Activated CD4-positive, alpha-beta memory T cell treated with anti-CD3 and anti-CD28 coated beads, Interleukin-2, amount 10 ng/mL, durations not matched to agents 7 days and 5 days (primary cell): ENCODE results near the gene ARHGAP6. TPM values are rescaled to one million over a fixed set of nuclear protein-coding genes. Genes with fewer than 3 reads are reported as not detected.
"Not testable (repeated sequence)": the region's sequence is repeated elsewhere in the genome, so short reads cannot be mapped to it uniquely, and the experiment has no call there.

ENCODE experiments used
- CTCF ChIA-PET: fragments of 350-600 bp; sonication (Branson Sonifier 250); formaldehyde crosslinking; loops from one replicate; lab custom pipeline; 2021; ENCODE audit warnings: antibody characterized with exemption, inconsistent platforms; lab: Charles Lee
- POLR2A ChIA-PET: fragments of 350-600 bp; sonication (Branson Sonifier 250); formaldehyde crosslinking; loops from one replicate; lab custom pipeline; 2021; ENCODE audit warnings: antibody characterized with exemption; lab: Charles Lee
- DNase-seq: peaks from one replicate; pipeline ENCODE4 v3.0.0-alpha.2; 2020
- H3K27ac Mint-ChIP-seq: one replicate; pipeline ENCODE4 v1.8.0; 2021; ENCODE audit warnings: mild to moderate bottlenecking, mixed read lengths
- H3K27me3 Mint-ChIP-seq: one replicate; pipeline ENCODE4 v1.8.0; 2021; ENCODE audit warnings: mixed read lengths
- H3K36me3 Mint-ChIP-seq: one replicate; pipeline ENCODE4 v1.8.0; 2021; ENCODE audit warnings: low read depth, mixed read lengths
- H3K4me1 Mint-ChIP-seq: one replicate; pipeline ENCODE4 v1.8.0; 2021; ENCODE audit warnings: mixed read lengths
- H3K4me3 Mint-ChIP-seq: one replicate; pipeline ENCODE4 v1.8.0; 2021; ENCODE audit warnings: mild to moderate bottlenecking, mixed read lengths
- H3K9me3 Mint-ChIP-seq: one replicate; pipeline ENCODE4 v1.8.0; 2021; ENCODE audit warnings: mixed read lengths
- total RNA-seq, 2 experiments: library from RNA; stranded (reverse); gene quantifications; one replicate each; pipeline ENCODE4 v1.2.3, GENCODE V29; 2021

Gene ARHGAP6
- total RNA-seq, 2 experiments from 2014 or later = not detected

DNA sequence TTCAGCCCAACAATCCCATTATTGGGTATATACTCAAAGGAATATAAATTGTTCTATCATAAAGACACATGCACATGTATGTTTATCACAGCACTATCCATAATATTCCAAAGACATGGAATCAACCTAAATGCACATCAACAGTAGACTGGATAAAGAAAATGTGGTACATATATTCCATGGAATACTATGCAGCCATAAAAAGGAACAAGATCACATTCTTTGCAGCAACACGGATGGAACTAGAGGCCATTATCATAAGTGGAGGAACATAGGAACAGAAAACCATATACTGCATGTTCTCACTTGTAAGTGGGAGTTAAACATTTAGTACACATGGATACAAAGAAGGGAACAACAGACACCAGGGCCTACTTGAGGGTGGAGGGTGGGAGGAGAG is 301.9 kb downstream of the ARHGAP6 start:
- CTCF ChIA-PET, POLR2A ChIA-PET, DNase-seq, H3K4me3 Mint-ChIP-seq, H3K36me3 Mint-ChIP-seq, H3K9me3 Mint-ChIP-seq, H3K27ac Mint-ChIP-seq, H3K4me1 Mint-ChIP-seq, H3K27me3 Mint-ChIP-seq: not testable (repeated sequence)

DNA sequence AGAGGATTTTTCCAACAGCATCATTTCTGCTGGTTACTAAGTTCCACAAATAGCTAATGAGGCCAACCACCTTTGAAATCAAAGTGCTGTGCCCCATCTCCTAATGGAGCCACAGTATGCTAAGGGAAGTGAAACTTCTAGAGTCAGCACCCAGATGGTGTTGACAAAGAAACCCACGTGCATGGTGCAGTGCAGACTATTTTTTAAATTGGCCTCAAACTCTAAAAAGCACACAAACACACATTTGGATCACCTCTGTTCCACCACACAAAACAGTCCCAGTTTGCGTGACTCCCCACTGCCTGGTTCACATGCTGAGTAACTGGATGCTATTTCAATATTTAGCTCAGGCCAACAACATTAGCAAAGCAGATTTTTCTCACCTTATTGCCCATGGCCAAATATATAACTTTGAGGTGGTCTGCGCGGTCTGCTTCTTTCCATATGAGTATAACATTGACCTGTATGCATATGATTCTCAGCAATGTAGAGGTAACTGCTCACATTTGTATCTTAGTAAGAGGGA is 302.6 kb downstream of the ARHGAP6 start:
- ChIA-PET CTCF (no interaction called here), POLR2A (no interaction called here)
- Mint-ChIP-seq H3K4me1 (no peaks in the 10 kb centered on the region), H3K27ac (no peak overlapping the region), H3K27me3 (no peaks in the 10 kb centered on the region), H3K36me3 (no peaks in the 10 kb centered on the region), H3K4me3 (no peak overlapping the region), H3K9me3 (no peaks in the 10 kb centered on the region)
- DNase-seq = no peak

DNA sequence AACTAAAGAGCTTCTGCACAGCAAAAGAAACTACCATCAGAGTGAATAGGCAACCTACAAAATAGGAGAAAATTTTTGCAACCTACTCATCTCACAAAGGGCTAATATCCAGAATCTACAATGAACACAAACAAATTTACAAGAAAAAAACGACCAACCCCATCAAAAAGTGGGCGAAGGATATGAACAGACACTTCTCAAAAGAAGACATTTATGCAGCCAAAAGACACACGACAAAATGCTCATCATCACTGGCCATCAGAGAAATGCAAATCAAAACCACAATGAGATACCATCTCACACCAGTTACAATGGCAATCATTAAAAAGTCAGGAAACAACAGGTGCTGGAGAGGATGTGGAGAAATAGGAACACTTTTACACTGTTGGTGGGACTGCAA is 304.1 kb downstream of the ARHGAP6 start:
- H3K36me3 Mint-ChIP-seq, H3K9me3 Mint-ChIP-seq: not testable (repeated sequence)

DNA sequence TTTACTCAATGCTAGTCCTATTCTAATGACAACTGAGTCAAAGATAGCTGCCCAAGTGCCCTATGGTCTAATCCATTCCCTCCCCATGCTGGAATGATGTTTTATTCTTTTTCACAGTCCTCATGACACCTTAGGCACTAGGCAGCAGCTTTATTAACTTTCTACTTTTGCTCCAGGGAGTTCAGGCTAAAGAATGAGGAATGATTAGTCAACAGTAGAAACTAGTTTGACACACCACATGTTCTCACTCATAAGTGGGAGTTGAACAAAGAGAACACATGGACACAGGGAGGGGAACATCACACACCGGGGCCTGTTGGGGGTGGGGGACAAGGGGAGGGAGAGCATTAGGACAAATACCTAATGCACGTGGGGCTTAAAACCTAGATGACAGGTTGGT is 309.8 kb downstream of the ARHGAP6 start:
- H3K27me3 Mint-ChIP-seq, H3K4me1 Mint-ChIP-seq, POLR2A ChIA-PET, CTCF ChIA-PET, H3K4me3 Mint-ChIP-seq, H3K36me3 Mint-ChIP-seq, H3K9me3 Mint-ChIP-seq, H3K27ac Mint-ChIP-seq, DNase-seq: not testable (repeated sequence)

More for the DNA sequence above, 304.1 kb downstream of the ARHGAP6 start:
- POLR2A ChIA-PET, H3K4me3 Mint-ChIP-seq, DNase-seq, CTCF ChIA-PET, H3K27me3 Mint-ChIP-seq, H3K4me1 Mint-ChIP-seq, H3K27ac Mint-ChIP-seq: not testable (repeated sequence)

DNA sequence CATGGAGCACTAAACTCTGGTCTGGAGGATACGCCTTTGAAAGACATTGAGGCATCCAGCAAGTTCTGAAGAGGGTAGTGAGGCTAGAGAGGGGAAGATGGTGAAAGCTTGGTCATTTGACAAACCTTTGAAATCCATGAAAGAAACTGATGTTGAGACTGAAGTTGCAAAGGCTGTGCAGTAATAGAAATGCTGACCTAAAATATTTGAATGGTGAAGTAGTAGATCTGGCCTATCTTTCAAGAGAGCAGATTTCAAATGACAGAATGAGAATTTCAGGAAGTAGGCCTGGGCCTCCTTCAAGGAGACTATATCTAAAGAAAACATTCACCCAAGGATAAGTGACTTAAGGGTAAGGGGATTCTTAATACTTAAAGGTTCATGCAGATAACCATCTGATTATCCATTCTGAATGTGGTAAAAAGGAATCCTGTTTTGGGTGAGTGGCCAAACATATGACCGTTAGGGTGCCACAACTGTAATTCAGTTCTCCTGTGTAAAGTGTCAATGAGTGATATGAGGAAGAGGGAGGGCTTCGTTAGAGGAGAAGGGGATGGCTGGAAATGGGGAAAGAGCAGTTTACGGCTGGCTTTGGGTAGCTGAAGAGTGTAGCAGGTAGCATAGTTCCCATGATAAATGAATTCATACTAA is 310.3 kb downstream of the ARHGAP6 start:
- Mint-ChIP-seq H3K27ac (no peak overlapping the region), H3K36me3 (no peaks in the 10 kb centered on the region), H3K9me3 (no peaks in the 10 kb centered on the region), H3K4me3 (no peak overlapping the region), H3K27me3 (no peaks in the 10 kb centered on the region), H3K4me1 (no peaks in the 10 kb centered on the region)
- ChIA-PET POLR2A (no interaction called here), CTCF (no interaction called here)
- DNase-seq = no peak

DNA sequence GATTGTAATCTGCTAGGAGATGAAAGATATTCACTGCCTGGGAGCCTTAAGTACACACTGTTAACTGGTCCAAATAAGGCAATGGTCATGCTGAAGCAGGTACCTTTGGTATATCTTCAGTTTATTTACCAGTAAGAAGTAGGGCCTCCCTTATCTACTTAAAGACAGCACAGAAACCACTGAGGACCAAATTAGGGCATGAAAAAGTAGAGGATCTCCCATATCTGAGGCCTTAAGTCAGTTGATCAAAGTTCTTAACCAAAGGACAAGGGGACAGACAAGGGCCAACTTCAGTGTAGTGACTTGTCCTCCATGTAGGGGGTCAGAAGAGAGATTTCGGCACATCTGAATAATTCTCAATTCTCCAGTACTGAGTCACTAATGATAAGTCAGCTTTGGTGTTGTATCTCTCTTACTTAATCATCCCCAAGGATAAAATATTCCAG is 313.4 kb downstream of the ARHGAP6 start:
- Mint-ChIP-seq H3K27ac (no peak overlapping the region), H3K4me3 (no peak overlapping the region), H3K27me3 (no peaks in the 10 kb centered on the region), H3K36me3 (no peaks in the 10 kb centered on the region), H3K4me1 (no peaks in the 10 kb centered on the region), H3K9me3 (no peaks in the 10 kb centered on the region)
- ChIA-PET POLR2A (no interaction called here), CTCF (no interaction called here)
- no peak for DNase-seq

DNA sequence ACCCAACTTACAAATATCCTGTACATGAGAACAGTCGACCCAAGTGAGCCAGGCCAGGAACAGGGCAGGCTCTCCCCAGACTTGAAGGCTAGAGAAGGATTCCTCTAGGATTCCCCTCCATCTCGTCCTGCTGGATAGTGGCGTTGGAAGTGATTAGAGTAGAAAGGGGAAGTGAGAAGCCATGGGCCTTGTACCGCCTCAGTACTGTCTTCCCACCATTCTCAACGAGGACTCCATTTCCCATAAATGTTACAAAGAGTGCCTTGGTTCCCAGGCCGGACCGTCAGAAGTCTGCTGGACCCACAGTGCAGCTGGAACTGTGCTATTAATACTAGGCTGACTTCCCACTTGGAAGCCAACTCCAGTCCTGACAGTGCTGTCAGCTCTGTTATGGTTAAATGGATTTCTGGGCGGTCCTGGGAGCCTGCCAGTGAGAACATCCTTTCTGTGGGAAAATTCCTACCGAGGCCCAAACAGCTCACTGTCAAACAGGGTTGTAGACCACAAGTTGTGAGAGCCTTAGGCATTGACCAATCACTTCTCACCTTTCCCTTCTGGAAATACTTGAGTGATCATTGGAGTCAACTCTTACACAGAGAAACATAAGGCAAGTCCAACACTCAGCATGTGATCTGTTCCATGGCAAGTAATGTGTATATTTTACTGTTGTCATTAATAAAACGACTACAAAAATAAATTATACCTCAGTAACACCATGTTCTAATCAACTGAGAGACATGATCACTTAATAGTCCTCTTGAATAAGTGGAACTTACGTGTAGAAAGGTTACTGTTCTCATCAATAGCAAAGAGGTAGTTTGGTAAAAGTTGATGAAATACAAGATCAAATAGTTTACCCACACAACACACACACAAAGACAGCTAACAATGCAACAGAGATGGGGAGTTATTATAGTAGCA is 314.1 kb downstream of the ARHGAP6 start:
- CTCF ChIA-PET = no interaction called here
- no peaks in the 10 kb centered on the region for H3K9me3 Mint-ChIP-seq
- no peaks in the 10 kb centered on the region for H3K27me3 Mint-ChIP-seq
- no peak overlapping the region for H3K4me3 Mint-ChIP-seq
- H3K36me3 Mint-ChIP-seq = no peaks in the 10 kb centered on the region
- POLR2A ChIA-PET = no interaction called here
- no peak for DNase-seq
- no peaks in the 10 kb centered on the region for H3K4me1 Mint-ChIP-seq
- H3K27ac Mint-ChIP-seq = no peak overlapping the region

DNA sequence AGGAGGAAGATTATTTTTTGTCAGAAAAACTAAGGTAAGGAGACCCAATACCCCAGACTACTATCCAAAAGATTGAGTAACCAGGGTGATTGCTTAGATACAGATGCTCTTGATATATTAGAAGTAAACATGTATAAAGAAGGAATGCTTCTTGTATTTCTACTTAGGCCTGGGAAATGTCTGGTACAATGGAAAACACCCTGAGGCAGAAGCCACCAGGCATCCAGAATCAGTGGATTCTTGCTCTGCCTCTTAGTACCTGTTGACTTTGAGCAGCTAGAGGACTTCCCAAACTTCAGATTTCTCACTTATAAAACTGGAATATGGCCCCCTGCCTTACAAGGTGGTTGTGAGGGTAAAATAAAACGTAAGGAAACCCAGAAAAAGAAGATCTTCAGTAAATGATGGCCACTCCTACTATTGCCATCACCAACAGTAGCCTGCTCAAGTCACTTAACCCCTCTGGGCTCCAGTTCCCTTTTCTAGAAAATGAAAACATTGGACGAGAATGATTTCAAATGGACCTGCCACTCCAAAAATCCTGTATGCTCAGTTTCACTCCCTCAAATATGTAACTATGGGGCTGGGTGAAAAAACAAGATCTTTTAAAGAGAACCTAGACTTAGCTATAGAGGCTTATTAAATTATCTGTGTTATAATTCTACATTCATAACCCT is 315.9 kb downstream of the ARHGAP6 start:
- no peaks in the 10 kb centered on the region for H3K4me1 Mint-ChIP-seq
- ChIA-PET POLR2A (no interaction called here), CTCF (no interaction called here)
- H3K4me3 Mint-ChIP-seq = no peak overlapping the region
- DNase-seq = no peak
- no peaks in the 10 kb centered on the region for H3K27me3 Mint-ChIP-seq
- H3K27ac Mint-ChIP-seq = no peak overlapping the region
- H3K36me3 Mint-ChIP-seq = no peaks in the 10 kb centered on the region
- no peaks in the 10 kb centered on the region for H3K9me3 Mint-ChIP-seq

DNA sequence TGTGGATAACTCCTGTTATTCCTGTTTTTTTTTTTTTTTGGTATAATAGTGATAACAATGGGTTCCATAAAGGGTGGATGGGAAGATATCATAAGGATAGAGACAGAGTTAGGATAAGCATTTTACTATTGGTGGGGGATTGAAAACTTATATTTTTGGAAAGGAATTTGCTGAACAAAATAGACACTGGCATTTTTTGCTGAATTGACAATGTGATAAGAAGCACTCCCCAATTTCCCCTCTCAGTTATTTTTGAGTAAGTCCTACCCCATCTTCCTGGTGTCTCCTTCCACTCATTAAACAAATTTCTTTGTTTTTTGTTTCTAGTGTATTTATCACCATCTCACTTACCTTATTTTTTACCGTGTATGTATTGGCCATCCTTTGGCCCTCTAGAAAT is 316.7 kb downstream of the ARHGAP6 start:
- H3K4me1 Mint-ChIP-seq = no peaks in the 10 kb centered on the region
- no peak for DNase-seq
- H3K9me3 Mint-ChIP-seq = no peaks in the 10 kb centered on the region
- CTCF ChIA-PET = no interaction called here
- H3K27me3 Mint-ChIP-seq = no peaks in the 10 kb centered on the region
- H3K4me3 Mint-ChIP-seq = no peak overlapping the region
- POLR2A ChIA-PET = no interaction called here
- H3K27ac Mint-ChIP-seq = no peak overlapping the region
- H3K36me3 Mint-ChIP-seq = no peaks in the 10 kb centered on the region

DNA sequence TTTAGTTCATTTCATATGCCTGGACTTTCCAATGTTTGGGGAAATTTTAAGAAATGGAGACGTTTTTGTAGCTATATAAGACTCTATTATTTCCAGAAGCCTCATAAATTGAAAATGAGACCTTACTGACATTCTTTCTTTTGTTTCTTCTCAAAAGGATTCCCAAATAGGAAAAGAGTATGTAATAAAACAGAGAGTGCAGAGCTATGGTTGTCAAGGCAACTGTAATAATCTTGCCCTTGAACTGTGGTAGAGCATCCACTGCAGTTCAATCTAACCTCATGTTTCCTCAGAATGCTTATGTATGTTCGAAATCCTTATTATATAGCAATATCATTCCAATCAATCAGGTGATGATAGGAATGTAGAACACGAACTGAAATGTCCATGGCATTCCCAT is 318.4 kb downstream of the ARHGAP6 start:
- H3K27me3 Mint-ChIP-seq = no peaks in the 10 kb centered on the region
- no peaks in the 10 kb centered on the region for H3K4me1 Mint-ChIP-seq
- no peaks in the 10 kb centered on the region for H3K36me3 Mint-ChIP-seq
- no peak for DNase-seq
- no peak overlapping the region for H3K27ac Mint-ChIP-seq
- no peak overlapping the region for H3K4me3 Mint-ChIP-seq
- no peaks in the 10 kb centered on the region for H3K9me3 Mint-ChIP-seq
- ChIA-PET POLR2A (no interaction called here), CTCF (no interaction called here)

DNA sequence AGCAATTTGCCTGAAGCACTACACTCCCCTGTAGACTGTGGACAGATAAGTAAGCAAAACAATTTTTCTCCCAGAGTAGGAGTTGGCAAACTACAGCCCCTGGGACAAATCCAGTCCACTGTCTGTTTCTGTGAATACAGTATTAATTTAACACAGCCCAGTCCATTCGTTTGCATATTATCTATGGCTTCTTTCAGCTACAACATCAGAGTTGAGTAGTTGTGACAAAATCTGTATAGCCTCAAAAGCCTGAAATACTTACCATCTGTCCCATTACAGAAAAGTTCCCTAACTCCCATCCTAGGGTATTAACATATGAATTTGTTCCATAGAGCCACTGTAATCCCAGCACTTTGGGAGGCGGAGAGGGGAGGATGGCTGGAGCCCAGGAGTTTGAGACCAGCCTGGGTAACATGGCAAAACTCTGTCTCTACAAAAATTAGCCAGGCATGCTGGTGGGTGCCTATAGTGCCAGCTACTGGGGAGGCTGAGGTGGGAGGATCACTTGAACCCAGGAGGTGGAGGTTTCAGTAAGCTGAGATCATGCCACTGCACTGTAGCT is 319.5 kb downstream of the ARHGAP6 start:
- no peak overlapping the region for H3K4me3 Mint-ChIP-seq
- H3K27ac Mint-ChIP-seq = no peak overlapping the region
- H3K36me3 Mint-ChIP-seq = no peaks in the 10 kb centered on the region
- no peaks in the 10 kb centered on the region for H3K9me3 Mint-ChIP-seq
- H3K27me3 Mint-ChIP-seq = no peaks in the 10 kb centered on the region
- H3K4me1 Mint-ChIP-seq = no peaks in the 10 kb centered on the region
- CTCF ChIA-PET = no interaction called here
- DNase-seq = no peak
- POLR2A ChIA-PET = no interaction called here

DNA sequence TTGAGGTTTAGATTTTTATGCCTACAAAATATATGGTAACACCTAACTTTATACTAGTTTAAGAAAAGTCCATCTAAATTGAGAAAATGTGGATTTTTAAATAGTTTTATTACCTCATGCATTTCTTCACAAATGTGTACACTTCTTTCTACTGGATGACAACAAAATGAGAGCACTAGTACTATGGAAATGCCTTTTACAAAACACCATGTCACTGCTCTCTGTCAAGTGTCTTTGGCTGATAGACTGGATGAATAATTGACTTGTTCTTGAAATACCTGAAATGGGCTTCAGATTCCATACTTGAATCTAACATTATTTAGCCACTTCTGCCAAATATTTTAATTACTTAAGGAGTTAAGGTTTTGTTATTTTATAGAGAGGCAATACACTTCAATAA is 323.0 kb downstream of the ARHGAP6 start:
- Mint-ChIP-seq H3K4me1 (no peaks in the 10 kb centered on the region), H3K27ac (no peak overlapping the region), H3K4me3 (no peak overlapping the region), H3K36me3 (no peaks in the 10 kb centered on the region), H3K27me3 (no peaks in the 10 kb centered on the region), H3K9me3 (no peaks in the 10 kb centered on the region)
- CTCF ChIA-PET = no interaction called here
- no peak for DNase-seq
- POLR2A ChIA-PET = no interaction called here
